CD4-positive, alpha-beta T cell treated with Interleukin-17A for 1 hour (primary cell): ENCODE measurements around the gene CCL21.

Source experiments
- DNase-seq: peaks from one replicate; pipeline ENCODE4 v3.0.0-alpha.2; 2020

CCL21 gene

GRCh38 chr9:34701769-34702736 lies 7.9 kb downstream of the CCL21 start:
- DNase-seq: peak; percentile 82

GRCh38 chr9:34701023-34701768 lies 8.7 kb downstream of the CCL21 start:
- DNase-seq: peak; percentile 78

- DNase-seq: no peak
Observed at GRCh38 chr9:34694811-34695210, 15.1 kb downstream of the CCL21 start.

- no peak for DNase-seq
Observed at GRCh38 chr9:34693560-34693959, 16.4 kb downstream of the CCL21 start.

DNA sequence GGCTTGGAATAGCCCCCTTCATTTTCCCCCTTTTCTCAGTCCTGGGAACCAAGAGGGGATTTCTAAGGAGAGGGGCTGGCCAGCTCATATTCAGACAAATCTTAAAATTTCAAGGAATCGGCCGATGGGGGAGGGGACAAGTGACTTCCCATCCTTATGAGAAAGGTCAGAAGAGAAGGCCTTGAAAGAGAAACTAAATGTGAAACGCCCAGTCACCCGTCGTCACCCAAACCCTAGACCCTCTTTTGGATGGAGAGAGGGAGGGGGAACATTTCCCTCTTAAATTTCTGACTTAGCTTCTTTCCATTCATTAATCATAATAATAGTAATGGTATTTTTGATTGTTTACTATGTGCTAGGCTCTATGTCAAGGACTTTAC lies 18.0 kb downstream of the CCL21 start:
- DNase-seq: no peak

- no peak for DNase-seq
Observed at GRCh38 chr9:34690983-34691935, 18.7 kb downstream of the CCL21 start, which contains the start of gene CCL19. CCL19 (minus strand) TSS chr9:34691276; CDS start chr9:34691139, 137 bp downstream.

DNA sequence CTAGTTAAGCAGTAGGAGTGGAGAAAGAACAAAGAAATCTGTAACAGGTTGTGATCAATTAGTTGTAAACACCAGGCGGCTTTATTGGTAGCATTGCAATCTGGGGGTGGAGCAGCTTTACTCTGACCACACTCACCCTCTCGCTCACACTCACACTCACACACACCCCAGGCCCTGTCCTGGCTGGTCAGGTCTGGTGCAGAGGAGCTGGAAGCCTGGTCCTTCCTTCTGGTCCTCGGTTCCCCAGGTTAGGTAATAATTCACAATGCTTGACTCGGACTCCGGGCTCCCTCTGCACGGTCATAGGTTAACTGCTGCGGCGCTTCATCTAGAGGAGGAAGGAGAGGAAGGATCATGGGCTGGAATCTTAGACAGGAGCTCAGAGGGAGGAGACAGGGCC lies 20.4 kb downstream of the CCL21 start:
- DNase-seq: no peak

GRCh38 chr9:34689116-34689470 lies 20.8 kb downstream of the CCL21 start:
- DNase-seq: no peak

- DNase-seq: no peak
Observed at GRCh38 chr9:34688329-34689115, 21.4 kb downstream of the CCL21 start.

GRCh38 chr9:34687276-34688030 lies 22.5 kb downstream of the CCL21 start:
- DNase-seq: no peak

DNA sequence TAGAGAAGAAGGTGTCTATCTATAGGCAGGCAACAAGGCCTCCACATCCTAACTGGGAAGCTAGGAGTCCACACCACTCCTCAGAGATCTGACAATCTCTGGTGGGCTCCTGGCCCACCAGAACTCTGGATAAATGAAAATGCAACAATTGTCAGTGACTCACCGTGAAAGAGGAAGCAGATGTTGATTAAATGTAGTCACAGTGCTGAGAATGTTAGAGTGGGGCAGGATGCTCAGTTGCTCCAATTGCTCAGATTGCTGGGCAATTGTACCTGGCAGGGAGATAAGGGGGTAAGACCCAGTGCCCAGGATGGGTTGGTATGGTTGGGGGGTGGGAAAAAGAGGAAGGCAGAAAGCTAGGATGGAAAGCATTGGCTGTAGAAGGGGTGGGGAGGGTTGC lies 23.2 kb downstream of the CCL21 start:
- no peak for DNase-seq

- no peak for DNase-seq
Observed at GRCh38 chr9:34686231-34686630, 23.7 kb downstream of the CCL21 start.

DNA sequence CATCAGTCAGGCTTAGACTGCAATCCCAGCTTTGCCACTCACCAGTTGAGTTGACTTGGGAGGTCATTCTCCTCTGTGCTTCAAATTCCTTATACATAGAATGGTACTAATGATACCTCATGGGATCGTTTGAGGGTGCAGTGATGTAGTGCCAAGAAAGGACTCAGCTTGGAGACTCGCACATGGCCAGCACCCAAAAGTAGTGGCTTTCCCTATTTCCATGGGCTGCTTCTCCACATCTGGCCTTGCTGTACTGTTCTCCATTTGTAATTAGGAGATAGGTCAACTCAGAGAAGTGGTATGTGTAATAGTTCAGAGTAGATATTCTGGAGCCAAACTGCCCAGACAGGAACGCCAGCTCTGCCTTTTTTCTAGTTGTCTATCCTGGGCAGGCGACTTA lies 24.3 kb downstream of the CCL21 start:
- DNase-seq: no peak

DNA sequence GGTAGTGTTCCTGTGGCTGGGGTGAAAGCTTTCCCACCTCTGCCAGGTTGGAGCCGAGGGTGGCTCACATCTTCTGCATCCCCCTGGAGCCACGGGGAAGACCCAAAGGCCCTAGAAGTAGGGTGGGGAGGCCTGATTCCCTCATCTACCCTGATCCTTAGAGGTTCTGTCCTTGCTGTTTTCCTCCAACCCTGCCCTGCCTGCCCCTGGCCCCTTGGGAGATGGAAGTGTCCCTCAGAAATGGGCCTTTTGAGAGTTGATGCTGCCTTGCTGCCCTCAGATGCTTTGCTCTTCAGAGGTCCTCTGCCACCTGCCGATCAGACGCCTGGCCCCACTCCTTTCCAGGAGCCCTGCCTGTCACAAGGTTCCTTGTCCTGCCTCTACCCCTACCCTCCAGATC lies 25.1 kb downstream of the CCL21 start:
- DNase-seq: no peak

DNA sequence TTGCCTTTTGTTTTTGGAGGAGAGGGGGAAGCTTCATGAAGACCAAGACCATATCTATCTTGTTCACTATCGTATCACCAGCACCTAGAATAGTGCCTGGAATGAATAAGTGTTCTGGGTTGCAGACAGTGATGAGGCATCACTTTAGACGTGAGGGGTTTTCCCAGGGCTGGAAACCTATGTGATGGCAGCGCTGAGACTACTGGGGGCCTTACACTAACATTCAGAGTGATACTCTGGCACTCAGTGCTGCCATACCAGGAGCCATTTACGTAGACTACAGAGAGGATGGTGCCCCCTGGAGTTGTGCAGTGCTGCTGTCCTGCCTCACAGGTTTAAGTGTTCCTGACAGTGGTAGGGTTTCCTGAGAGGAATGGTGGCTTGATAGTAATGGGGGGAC lies 25.8 kb downstream of the CCL21 start:
- no peak for DNase-seq

- no peak for DNase-seq
Observed at GRCh38 chr9:34675869-34676268, 34.1 kb downstream of the CCL21 start.

DNA sequence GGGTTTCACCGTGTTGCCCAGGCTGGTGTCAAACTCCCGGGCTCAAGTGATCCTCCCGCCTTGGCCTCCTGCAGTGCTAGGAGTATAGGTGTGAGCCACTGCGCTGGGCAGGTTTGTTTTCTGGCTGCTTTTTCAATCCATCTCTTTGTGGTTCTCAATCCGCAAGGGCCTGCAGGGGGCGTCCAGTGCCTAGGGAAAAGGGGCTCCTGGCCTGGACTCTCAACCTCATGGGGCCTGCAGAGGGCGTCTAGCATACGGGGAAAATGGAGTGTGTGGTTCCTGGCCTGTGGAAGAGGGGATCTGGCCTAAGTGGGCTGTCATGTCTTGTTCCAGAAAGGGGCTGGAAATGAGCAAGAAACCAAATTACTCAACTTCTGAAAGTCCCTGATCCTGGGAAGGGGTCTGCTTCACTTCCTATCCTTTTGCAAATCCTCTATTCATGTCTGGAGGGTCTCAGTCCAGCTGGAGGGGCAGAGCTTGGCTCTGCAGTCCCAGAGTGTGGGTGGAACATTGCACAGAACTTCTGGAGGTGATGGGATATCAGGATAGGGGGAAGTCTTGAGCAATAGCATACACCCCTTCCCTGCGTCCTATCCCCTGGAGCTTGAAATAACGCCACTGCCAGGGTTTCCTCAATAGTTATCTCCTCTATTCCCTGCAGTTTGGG lies 34.8 kb downstream of the CCL21 start:
- peak; percentile 60 for DNase-seq

DNA sequence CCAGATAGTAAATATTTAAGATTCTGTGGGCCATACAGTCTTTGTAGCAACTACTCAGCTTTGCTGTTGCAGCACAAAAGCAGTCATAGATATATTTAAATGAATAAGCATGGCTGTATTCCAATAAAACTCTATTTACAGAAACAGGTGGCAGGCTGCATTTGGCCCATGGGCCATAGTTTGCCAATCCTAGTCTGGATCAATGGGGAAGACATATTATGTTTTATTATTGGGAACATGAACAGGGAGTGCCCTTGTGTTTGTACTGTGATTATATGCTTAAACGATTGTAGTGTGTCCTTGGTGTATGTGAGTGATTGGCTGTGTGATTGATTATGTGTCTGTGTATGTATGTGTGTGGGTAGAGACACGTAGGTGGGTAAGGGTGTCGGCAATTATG lies 35.5 kb downstream of the CCL21 start:
- DNase-seq: no peak

- DNase-seq: no peak
Observed at GRCh38 chr9:34671307-34671706, 38.6 kb downstream of the CCL21 start.

DNA sequence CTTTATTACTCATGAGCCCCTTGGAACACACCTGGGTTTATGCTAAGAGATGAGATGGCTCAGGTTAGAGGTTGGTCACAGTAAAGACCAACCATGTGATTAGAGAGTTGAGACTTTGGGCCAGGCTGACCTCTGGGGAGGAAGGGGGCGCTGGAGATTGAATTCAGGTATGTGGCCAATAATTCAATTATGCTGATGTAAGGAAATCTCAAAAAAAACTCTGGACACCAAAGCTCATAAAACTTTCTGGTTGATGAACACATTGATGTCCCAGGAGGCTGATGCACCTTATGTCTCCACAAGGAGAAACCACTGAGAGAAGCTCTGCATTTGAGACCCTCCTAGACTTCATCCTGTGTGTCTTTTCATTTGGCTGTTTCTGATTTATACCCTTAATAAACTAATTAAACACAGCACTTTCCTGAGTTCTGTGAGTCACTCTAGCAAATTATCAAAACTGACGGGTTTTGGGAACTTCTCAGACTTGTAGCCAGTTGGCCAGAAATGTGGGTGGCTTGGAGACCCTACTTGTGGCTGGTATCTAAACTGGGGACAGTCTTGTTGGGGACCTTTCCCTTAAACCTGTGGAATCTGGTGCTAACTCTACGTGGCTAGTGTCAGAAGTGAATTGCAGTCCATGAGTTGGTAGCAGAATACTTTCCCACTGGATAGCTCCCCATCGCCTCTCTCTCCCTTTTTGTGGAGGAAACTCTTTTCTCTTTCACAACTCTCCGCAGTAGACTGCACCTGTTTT lies 40.0 kb downstream of the CCL21 start:
- DNase-seq: no peak
